Upper lobe of left lung (tissue), 6 donors: ENCODE data around the gene PIP5K1C. TPM values are rescaled to one million over a fixed set of nuclear protein-coding genes. Genes with fewer than 3 reads are reported as not detected.

Source experiments
- ATAC-seq, 2 donors: fragments of 200-7000 bp; cut with Tn5 transposase; one replicate each; pipeline ENCODE4 v1.9.1; 2022; ENCODE audit warnings: mild to moderate bottlenecking in 2 of 2, moderate library complexity in 2 of 2; ENCODE audit not compliant: low FRiP score in 2 of 2
- DNase-seq, 2 donors: peaks; one replicate each; pipeline ENCODE4 v3.0.0-alpha.2; 2019 to 2020
- H3K27ac ChIP-seq, 4 donors: fragments of 200-600 bp; sonication (generic); one replicate each; pipeline ENCODE4 v1.5.1; 2016 to 2019
- H3K27me3 ChIP-seq, 4 donors: fragments of 200-600 bp; sonication (generic); one replicate each; pipeline ENCODE4 v1.5.1; 2017 to 2019
- H3K36me3 ChIP-seq, 4 donors: fragments of 200-600 bp; sonication (generic); one replicate each; pipeline ENCODE4 v1.5.1; 2016 to 2019
- H3K4me1 ChIP-seq, 4 donors: fragments of 200-600 bp; sonication (generic); one replicate each; pipeline ENCODE4 v1.5.1; 2018 to 2019
- H3K4me3 ChIP-seq, 4 donors: fragments of 200-600 bp; sonication (generic); one replicate each; pipeline ENCODE4 v1.5.1; 2017 to 2019; ENCODE audit warnings: mild to moderate bottlenecking in 2 of 4, moderate library complexity in 1 of 4
- H3K9me3 ChIP-seq, 4 donors: fragments of 200-600 bp; sonication (generic); one replicate each; pipeline ENCODE4 v1.5.1; 2018 to 2019
- CTCF ChIP-seq, 6 experiments: fragments of 450-650 bp in 4 of 6; fragments of 200-600 bp in 2 of 6; sonication (generic) in 2 of 6; IDR thresholded peaks; one replicate each; pipeline ENCODE4 v1.5.1; 2016 to 2019; ENCODE audit warnings: antibody characterized with exemption in 6 of 6
- EP300 ChIP-seq, 4 donors: sonication (generic); formaldehyde crosslinking; IDR thresholded peaks; one replicate each; pipeline ENCODE4 v1.5.1; 2017; ENCODE audit warnings: antibody characterized with exemption in 4 of 4, control low read depth in 2 of 4
- POLR2A ChIP-seq, 4 donors: fragments of 450-650 bp; IDR thresholded peaks; one replicate each; pipeline ENCODE4 v1.5.1; 2016 to 2017; ENCODE audit warnings: antibody characterized with exemption in 4 of 4, mild to moderate bottlenecking in 2 of 4
- POLR2AphosphoS5 ChIP-seq, 2 donors: sonication (generic); formaldehyde crosslinking; IDR thresholded peaks; one replicate each; pipeline ENCODE4 v1.5.1; 2017; ENCODE audit warnings: antibody characterized with exemption in 2 of 2
- WGBS, 2 donors: methylation state at CpG; one replicate each; pipeline ENCODE4 v1.1.5; 2017 to 2018; 5-methylcytosine and 5-hydroxymethylcytosine counted together
- total RNA-seq, 6 donors: library from RNA; depleted of rRNA in 4 of 6; stranded (reverse); fragments of >200 nt in 4 of 6; gene quantifications; one replicate each; pipeline versions ENCODE4 v1.1.0 to v1.2.1, GENCODE V29; 2016 to 2021
- donor health status: DM: no; HTN: no; CAD: no; lungs with moderate emphysema.
- donor health status: DM: no; HTN: yes; CAD: no; lungs with severe emphysema.

Gene PIP5K1C
- total RNA-seq, 6 donors from 2014 or later, result 24.6 to 64.1 (median 43.1) TPM

DNA sequence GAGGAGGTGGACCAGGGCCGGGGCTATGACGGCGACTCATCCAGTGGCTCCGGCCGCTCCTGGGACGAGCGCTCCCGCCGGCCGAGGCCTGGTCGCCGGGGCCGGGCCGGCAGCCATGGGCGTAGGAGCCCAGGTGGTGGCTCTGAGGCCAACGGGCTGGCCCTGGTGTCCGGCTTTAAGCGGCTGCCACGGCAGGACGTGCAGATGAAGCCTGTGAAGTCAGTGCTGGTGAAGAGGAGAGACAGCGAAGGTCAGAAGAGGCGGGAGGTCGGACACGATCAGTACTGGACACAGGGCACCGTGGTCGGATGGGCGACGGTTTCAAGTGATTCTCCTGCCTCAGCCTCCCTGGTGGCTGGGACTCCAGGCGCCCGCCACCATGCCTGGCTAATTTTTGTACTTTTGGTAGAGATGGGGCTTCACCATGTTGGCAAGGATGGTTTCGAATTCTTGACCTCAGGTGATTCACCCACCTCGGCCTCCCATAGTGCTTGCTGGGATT, 30.2 kb upstream of the PIP5K1C start:
- TF ChIP-seq POLR2A (IDR thresholded peaks at IDR 0.05) (no peak), POLR2AphosphoS5 (IDR thresholded peaks at IDR 0.05) (no peak), EP300 (IDR thresholded peaks at IDR 0.05) (no peak), CTCF (IDR thresholded peaks at IDR 0.05) (no peak)
- WGBS, 2 donors, result 94% methylated on average over 22 to 28 of the region's 32 CpGs
- H3K4me3 ChIP-seq, result no peak overlapping the region
- DNase-seq (peak in 1 of 2 donors; percentile 79), ATAC-seq (no peak)
- peaks cover 0 to 3% (median 0%) of the 10 kb centered on the region in 4 donors for H3K4me1 ChIP-seq
- H3K36me3 ChIP-seq, result peaks cover 0 to 6% (median 1%) of the 10 kb centered on the region in 4 donors
- H3K27ac ChIP-seq, result no peak overlapping the region
- peaks cover 0 to 4% (median 0%) of the 10 kb centered on the region in 4 donors for H3K9me3 ChIP-seq
- no peaks in the 10 kb centered on the region for H3K27me3 ChIP-seq

DNA sequence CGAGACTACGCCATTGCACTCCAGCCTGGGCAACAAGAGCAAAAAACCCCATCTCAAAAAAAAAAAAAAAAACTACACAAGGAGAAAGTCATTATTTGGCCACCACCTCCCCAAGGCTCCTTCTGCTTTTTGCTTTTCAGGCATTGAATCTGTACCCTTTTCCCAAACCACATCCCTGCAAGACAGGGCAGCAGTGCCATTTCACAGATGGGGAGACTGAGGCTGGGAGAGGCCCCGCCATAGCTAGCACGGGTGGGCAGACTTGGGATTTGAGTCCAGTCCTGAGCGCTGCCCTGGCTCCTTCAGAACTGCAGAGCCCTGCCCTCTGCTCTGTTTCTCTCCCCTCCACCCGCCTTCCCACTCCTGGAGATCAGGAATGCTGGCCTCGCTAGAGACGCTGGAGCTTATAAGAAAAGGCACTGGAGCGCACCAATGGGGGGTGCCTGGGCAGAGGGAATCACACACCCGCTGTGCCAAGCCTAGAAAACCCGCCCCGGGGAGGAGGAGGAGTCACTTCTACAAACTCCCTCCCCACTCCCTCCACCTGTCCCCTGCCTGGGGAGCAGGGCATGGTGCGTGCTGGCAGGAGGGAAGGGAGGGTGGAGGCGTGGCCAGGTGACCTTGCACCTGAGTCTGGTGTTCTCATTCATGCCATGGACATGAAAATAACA, 25.5 kb upstream of the PIP5K1C start:
- Histone ChIP-seq H3K27me3 (peaks cover 3 to 18% (median 12%) of the 10 kb centered on the region in 4 donors), H3K9me3 (peaks cover 0 to 4% (median 0%) of the 10 kb centered on the region in 4 donors), H3K4me1 (peaks cover 11 to 20% (median 16%) of the 10 kb centered on the region in 4 donors), H3K27ac (no peak overlapping the region), H3K4me3 (no peak overlapping the region), H3K36me3 (no peaks in the 10 kb centered on the region)
- DNase-seq (peak in 1 of 2 donors; percentile 82), ATAC-seq (peak in 1 of 2 donors; percentile 72)
- no peak for TF ChIP-seq CTCF (IDR thresholded peaks at IDR 0.05)
- TF ChIP-seq EP300 (IDR thresholded peaks at IDR 0.05), result no peak
- TF ChIP-seq POLR2A (IDR thresholded peaks at IDR 0.05), result no peak
- WGBS, 2 donors, result 29 to 51% methylated on average over 7 to 14 of the region's 14 CpGs

- Histone ChIP-seq H3K9me3 (peaks cover 0 to 4% (median 0%) of the 10 kb centered on the region in 4 donors), H3K27me3 (peaks cover 3 to 20% (median 12%) of the 10 kb centered on the region in 4 donors), H3K27ac (no peak overlapping the region), H3K4me3 (no peak overlapping the region), H3K36me3 (no peaks in the 10 kb centered on the region), H3K4me1 (peaks cover 15 to 24% (median 18%) of the 10 kb centered on the region in 4 donors)
- WGBS, 2 donors, result 58 to 59% methylated on average over 3 of the region's 3 CpGs
- DNase-seq (no peak), ATAC-seq (no peak)
- no peak for TF ChIP-seq POLR2AphosphoS5 (IDR thresholded peaks at IDR 0.05)
- no peak for TF ChIP-seq CTCF (IDR thresholded peaks at IDR 0.05)
- no peak for TF ChIP-seq EP300 (IDR thresholded peaks at IDR 0.05)
Measured at GRCh38 chr19:3725121-3725520, 24.9 kb upstream of the PIP5K1C start.

DNA sequence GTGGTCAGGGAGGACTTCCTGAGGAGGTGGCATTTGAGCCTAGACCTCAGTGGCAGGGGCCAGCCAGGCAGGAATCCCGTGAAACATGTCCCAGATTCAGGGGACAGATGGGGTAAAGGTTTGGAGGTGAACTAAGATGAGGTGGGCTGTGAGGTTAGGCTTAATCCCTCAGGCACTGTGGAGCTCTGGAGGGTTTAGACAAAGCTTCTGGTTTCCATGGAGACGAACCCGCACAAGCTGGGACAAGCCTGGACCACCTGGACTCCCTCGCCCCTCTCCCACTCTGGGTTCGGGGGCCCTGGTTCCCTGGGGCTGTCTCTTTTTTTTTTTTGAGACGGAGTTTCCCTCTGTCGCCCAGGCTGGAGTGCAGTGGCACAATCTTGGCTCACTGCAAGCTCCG, 23.6 kb upstream of the PIP5K1C start:
- ATAC-seq, result no peak
- no peak for TF ChIP-seq CTCF (IDR thresholded peaks at IDR 0.05)
- TF ChIP-seq POLR2AphosphoS5 (IDR thresholded peaks at IDR 0.05), result no peak
- no peak for TF ChIP-seq EP300 (IDR thresholded peaks at IDR 0.05)
- TF ChIP-seq POLR2A (IDR thresholded peaks at IDR 0.05), result no peak
- Histone ChIP-seq H3K4me3 (no peak overlapping the region), H3K27me3 (peaks cover 3 to 20% (median 12%) of the 10 kb centered on the region in 4 donors), H3K27ac (no peak overlapping the region), H3K9me3 (no peaks in the 10 kb centered on the region), H3K4me1 (peaks cover 16 to 28% (median 20%) of the 10 kb centered on the region in 4 donors), H3K36me3 (no peaks in the 10 kb centered on the region)
- no peak for DNase-seq
- 52% methylated on average over 8 of the region's 8 CpGs for WGBS, 2 donors
